HEK293 (cell line): ENCODE results near the gene GLB1L.

ENCODE experiments used
- CTCF ChIA-PET: fragments of 350-600 bp; formaldehyde crosslinking; extraction: SDS; loops from one replicate; lab custom pipeline; 2021; ENCODE audit warnings: antibody characterized with exemption; lab: Yijun Ruan, JAX
- POLR2A ChIA-PET: fragments of 300-600 bp; formaldehyde crosslinking; extraction: SDS; loops from one replicate; lab custom pipeline; 2020; ENCODE audit warnings: antibody characterized with exemption, inconsistent platforms; lab: Yijun Ruan, JAX
- H3K27ac ChIP-seq: fragments of 200-500 bp; sonication (Bioruptor generic); 2 replicates; pipeline ENCODE4 v1.5.1; 2014; ENCODE audit warnings: low read depth, low read length, control low read depth, inconsistent platforms; ENCODE audit errors: extremely low read depth
- H3K36me3 ChIP-seq, 2 experiments: fragments of 200-500 bp in 1 of 2; sonication (Bioruptor generic) in 1 of 2; 1 replicate in 1 of 2; 2 replicates in 1 of 2; pipeline ENCODE4 v1.5.1; 2014 to 2017; ENCODE audit warnings: inconsistent platforms in 2 of 2, low read length in 2 of 2; ENCODE audit not compliant: control insufficient read depth in 2 of 2, insufficient read depth in 1 of 2
- H3K4me1 ChIP-seq: fragments of 200-500 bp; sonication (Bioruptor generic); 2 replicates; pipeline ENCODE4 v1.5.1; 2014; ENCODE audit warnings: mild to moderate bottlenecking, low read length, inconsistent platforms; ENCODE audit not compliant: control insufficient read depth, insufficient read depth
- H3K4me3 ChIP-seq: 2 replicates; pipeline ENCODE4 v1.5.1; 2011; ENCODE audit warnings: low read depth, mild to moderate bottlenecking, control low read depth, low read length, moderate library complexity
- H3K9me3 ChIP-seq: fragments of 200-500 bp; sonication (Bioruptor generic); 2 replicates; pipeline ENCODE4 v1.5.1; 2014; ENCODE audit warnings: low read depth, low read length, inconsistent platforms; ENCODE audit not compliant: control insufficient read depth, insufficient read depth
- BCL6B ChIP-seq: fragments of 450-650 bp; formaldehyde crosslinking; IDR thresholded peaks from 2 replicates; pipeline ENCODE4 v1.5.1; 2017; ENCODE audit warnings: missing biosample characterization, missing genetic modification characterization
- HIC1 ChIP-seq: fragments of 450-650 bp; formaldehyde crosslinking; IDR thresholded peaks from 2 replicates; pipeline ENCODE4 v1.5.1; 2016; ENCODE audit warnings: missing biosample characterization, missing genetic modification characterization
- SALL2 ChIP-seq: fragments of 450-650 bp; formaldehyde crosslinking; IDR thresholded peaks from 2 replicates; pipeline ENCODE4 v1.5.0; 2017; ENCODE audit warnings: missing biosample characterization, mild to moderate bottlenecking, missing genetic modification characterization, borderline replicate concordance
- ZBTB17 ChIP-seq: fragments of 450-650 bp; formaldehyde crosslinking; IDR thresholded peaks from 2 replicates; pipeline ENCODE4 v1.5.1; 2016; ENCODE audit warnings: missing biosample characterization, missing genetic modification characterization
- ZBTB20 ChIP-seq: fragments of 450-650 bp; formaldehyde crosslinking; IDR thresholded peaks from 2 replicates; pipeline ENCODE4 v1.5.1; 2016; ENCODE audit warnings: missing biosample characterization, missing genetic modification characterization
- ZBTB7A ChIP-seq: fragments of 450-650 bp; formaldehyde crosslinking; IDR thresholded peaks from 2 replicates; pipeline ENCODE4 v1.5.1; 2016; ENCODE audit warnings: low read depth, missing biosample characterization, missing genetic modification characterization
- ZBTB8A ChIP-seq: fragments of 450-650 bp; formaldehyde crosslinking; IDR thresholded peaks from 2 replicates; pipeline ENCODE4 v1.5.1; 2016; ENCODE audit warnings: missing biosample characterization, missing genetic modification characterization
- ZEB2 ChIP-seq: fragments of 450-650 bp; formaldehyde crosslinking; IDR thresholded peaks from 2 replicates; pipeline ENCODE4 v1.5.1; 2016; ENCODE audit warnings: missing biosample characterization, missing genetic modification characterization
- ZNF155 ChIP-seq: fragments of 450-650 bp; formaldehyde crosslinking; IDR thresholded peaks from 2 replicates; pipeline ENCODE4 v1.5.1; 2016; ENCODE audit warnings: missing biosample characterization, missing genetic modification characterization
- ZNF211 ChIP-seq: fragments of 450-650 bp; formaldehyde crosslinking; IDR thresholded peaks from 2 replicates; pipeline ENCODE4 v1.5.1; 2016; ENCODE audit warnings: low read depth, missing biosample characterization, missing genetic modification characterization
- ZNF239 ChIP-seq: fragments of 450-650 bp; formaldehyde crosslinking; IDR thresholded peaks from 2 replicates; pipeline ENCODE4 v1.5.1; 2016; ENCODE audit warnings: missing biosample characterization, missing genetic modification characterization
- ZNF280C ChIP-seq: fragments of 450-650 bp; formaldehyde crosslinking; IDR thresholded peaks from 2 replicates; pipeline ENCODE4 v1.5.1; 2016; ENCODE audit warnings: missing biosample characterization, missing genetic modification characterization
- ZNF335 ChIP-seq: fragments of 450-650 bp; formaldehyde crosslinking; conservative IDR thresholded peaks from 2 replicates; pipeline ENCODE4 v1.5.1; 2016; ENCODE audit warnings: missing biosample characterization, missing genetic modification characterization
- ZNF473 ChIP-seq: fragments of 450-650 bp; formaldehyde crosslinking; IDR thresholded peaks from 2 replicates; pipeline ENCODE4 v1.5.1; 2017; ENCODE audit warnings: missing biosample characterization, missing genetic modification characterization
- ZNF518A ChIP-seq: fragments of 450-650 bp; formaldehyde crosslinking; conservative IDR thresholded peaks from 2 replicates; pipeline ENCODE4 v1.5.1; 2016; ENCODE audit warnings: low read depth, missing biosample characterization, missing genetic modification characterization
- ZNF692 ChIP-seq: fragments of 450-650 bp; formaldehyde crosslinking; IDR thresholded peaks from 2 replicates; pipeline ENCODE4 v1.5.1; 2016; ENCODE audit warnings: missing biosample characterization, missing genetic modification characterization
- ZNF791 ChIP-seq: fragments of 450-650 bp; formaldehyde crosslinking; IDR thresholded peaks from 2 replicates; pipeline ENCODE4 v1.5.1; 2016; ENCODE audit warnings: missing biosample characterization, missing genetic modification characterization
- TF ChIP-seq, protein P1 (sequence below): fragments of 450-650 bp; formaldehyde crosslinking; IDR thresholded peaks from 2 replicates; pipeline ENCODE4 v1.5.1; 2016; ENCODE audit warnings: missing biosample characterization, missing genetic modification characterization
- TF ChIP-seq, protein P2 (sequence below): fragments of 450-650 bp; formaldehyde crosslinking; IDR thresholded peaks from 2 replicates; pipeline ENCODE4 v1.5.1; 2016; ENCODE audit warnings: missing biosample characterization, missing genetic modification characterization

The GLB1L gene

DNA sequence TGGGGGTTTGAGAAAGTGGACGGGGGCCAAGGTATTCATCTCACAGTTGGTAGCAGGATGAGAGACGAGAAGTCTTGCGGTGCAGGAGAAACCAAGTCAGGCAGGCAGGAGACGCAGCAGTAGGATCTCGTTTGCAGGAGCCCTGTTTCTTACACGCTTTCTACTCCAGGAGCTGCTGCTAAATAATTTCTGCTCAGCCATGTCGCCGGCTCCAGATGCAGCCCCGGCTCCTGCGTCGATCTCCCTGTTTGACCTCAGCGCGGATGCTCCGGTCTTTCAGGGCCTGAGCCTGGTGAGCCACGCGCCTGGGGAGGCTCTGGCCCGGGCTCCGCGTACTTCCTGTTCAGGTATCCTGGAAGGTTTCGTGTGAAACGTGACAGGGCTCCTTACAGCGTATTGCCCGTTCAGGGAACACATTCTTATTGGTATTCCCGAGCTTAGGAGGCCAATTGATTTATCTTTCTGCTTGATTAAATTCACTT lies 15.1 kb downstream of the GLB1L start:
- Histone ChIP-seq H3K9me3 (no peaks in the 10 kb centered on the region), H3K4me1 (peaks cover 4% of the 10 kb centered on the region; the same call in 1 of the 2 replicates), H3K4me3 (peak overlapping the region; percentile 69), H3K27ac (peak overlapping the region; percentile 81), H3K36me3 (peaks cover 17 to 65% of the 10 kb centered on the region in 2 experiments)
- CTCF ChIA-PET, result interaction anchor here (0.7 to 9.1 kb wide), 9 partner anchors 10 to 67 kb away, joined by 3 to 65 read pairs (median 4); partner anchors contain the start of genes DNAJB2 and GLB1L
- POLR2A ChIA-PET, result interaction anchor here (0.6 to 2.8 kb wide), 16 partner anchors 8 to 65 kb away, joined by 3 to 16 read pairs (median 5); partner anchors contain the start of genes ABCB6, CNPPD1, DNAJB2 and GLB1L
- TF ChIP-seq BCL6B (tag by site-specific recombination) (no peak), ZBTB7A (tag by site-specific recombination) (no peak), ZNF155 (tag by site-specific recombination) (no peak), ZNF692 (0 out of 2 replicates have a peak, but pooled peaks have one; percentile 18), ZNF473 (tag by site-specific recombination) (no peak), ZNF791 (no peak), ZNF239 (no peak), ZBTB20 (tag by site-specific recombination) (peak; percentile 90), ZNF335 (tag by site-specific recombination) (peak; percentile 83), ZNF280C (no peak), SALL2 (tag by site-specific recombination) (no peak), ZNF211 (tag by site-specific recombination) (no peak), ZBTB8A (tag by site-specific recombination) (no peak), ZNF518A (tag by site-specific recombination) (no peak), HIC1 (tag by site-specific recombination) (no peak), ZBTB17 (tag by site-specific recombination) (peak; percentile 86), ZEB2 (tag by site-specific recombination) (0 out of 2 replicates have a peak, but pooled peaks have one; percentile 11)
- TF ChIP-seq, protein P1, sequence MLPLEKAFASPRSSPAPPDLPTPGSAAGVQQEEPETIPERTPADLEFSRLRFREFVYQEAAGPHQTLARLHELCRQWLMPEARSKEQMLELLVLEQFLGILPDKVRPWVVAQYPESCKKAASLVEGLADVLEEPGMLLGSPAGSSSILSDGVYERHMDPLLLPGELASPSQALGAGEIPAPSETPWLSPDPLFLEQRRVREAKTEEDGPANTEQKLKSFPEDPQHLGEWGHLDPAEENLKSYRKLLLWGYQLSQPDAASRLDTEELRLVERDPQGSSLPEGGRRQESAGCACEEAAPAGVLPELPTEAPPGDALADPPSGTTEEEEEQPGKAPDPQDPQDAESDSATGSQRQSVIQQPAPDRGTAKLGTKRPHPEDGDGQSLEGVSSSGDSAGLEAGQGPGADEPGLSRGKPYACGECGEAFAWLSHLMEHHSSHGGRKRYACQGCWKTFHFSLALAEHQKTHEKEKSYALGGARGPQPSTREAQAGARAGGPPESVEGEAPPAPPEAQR (tag by site-specific recombination), result no peak
- TF ChIP-seq, protein P2, sequence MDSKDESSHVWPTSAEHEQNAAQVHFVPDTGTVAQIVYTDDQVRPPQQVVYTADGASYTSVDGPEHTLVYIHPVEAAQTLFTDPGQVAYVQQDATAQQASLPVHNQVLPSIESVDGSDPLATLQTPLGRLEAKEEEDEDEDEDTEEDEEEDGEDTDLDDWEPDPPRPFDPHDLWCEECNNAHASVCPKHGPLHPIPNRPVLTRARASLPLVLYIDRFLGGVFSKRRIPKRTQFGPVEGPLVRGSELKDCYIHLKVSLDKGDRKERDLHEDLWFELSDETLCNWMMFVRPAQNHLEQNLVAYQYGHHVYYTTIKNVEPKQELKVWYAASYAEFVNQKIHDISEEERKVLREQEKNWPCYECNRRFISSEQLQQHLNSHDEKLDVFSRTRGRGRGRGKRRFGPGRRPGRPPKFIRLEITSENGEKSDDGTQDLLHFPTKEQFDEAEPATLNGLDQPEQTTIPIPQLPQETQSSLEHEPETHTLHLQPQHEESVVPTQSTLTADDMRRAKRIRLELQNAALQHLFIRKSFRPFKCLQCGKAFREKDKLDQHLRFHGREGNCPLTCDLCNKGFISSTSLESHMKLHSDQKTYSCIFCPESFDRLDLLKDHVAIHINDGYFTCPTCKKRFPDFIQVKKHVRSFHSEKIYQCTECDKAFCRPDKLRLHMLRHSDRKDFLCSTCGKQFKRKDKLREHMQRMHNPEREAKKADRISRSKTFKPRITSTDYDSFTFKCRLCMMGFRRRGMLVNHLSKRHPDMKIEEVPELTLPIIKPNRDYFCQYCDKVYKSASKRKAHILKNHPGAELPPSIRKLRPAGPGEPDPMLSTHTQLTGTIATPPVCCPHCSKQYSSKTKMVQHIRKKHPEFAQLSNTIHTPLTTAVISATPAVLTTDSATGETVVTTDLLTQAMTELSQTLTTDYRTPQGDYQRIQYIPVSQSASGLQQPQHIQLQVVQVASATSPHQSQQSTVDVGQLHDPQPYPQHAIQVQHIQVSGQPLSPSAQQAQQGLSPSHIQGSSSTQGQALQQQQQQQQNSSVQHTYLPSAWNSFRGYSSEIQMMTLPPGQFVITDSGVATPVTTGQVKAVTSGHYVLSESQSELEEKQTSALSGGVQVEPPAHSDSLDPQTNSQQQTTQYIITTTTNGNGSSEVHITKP (tag by site-specific recombination), result peak; percentile 90
